ENCODE results near the gene OLAH.

The OLAH gene

GRCh38 chr10:15035385-15036301 is 8.1 kb upstream of the OLAH start:
- Histone ChIP-seq H3K4me3 (ENCODE audit: low read depth in 1 of 5, low read length in 5 of 5) (peak overlapping the region in 1 of 5 donors; percentile 11), H3K9ac (ENCODE audit: low read length in 5 of 5) (no peak overlapping the region), H3K36me3 (ENCODE audit: control insufficient read depth in 5 of 5, insufficient read depth in 5 of 5, low read length in 5 of 5) (no peaks in the 10 kb centered on the region), H3K27ac (ENCODE audit: low read depth, low read length) (no peak overlapping the region), H3K9me3 (ENCODE audit: control insufficient read depth in 5 of 5, low read length in 5 of 5) (no peaks in the 10 kb centered on the region), H3K4me1 (ENCODE audit: control insufficient read depth in 5 of 5, insufficient read depth in 5 of 5, low read length in 5 of 5) (peaks cover 0 to 3% (median 0%) of the 10 kb centered on the region in 5 donors), H3K27me3 (ENCODE audit: control insufficient read depth in 5 of 5, insufficient read depth in 4 of 5, low read length in 5 of 5) (no peaks in the 10 kb centered on the region)

GRCh38 chr10:15037691-15038090 is 6.1 kb upstream of the OLAH start:
- H3K4me1 ChIP-seq (ENCODE audit: control insufficient read depth in 5 of 5, insufficient read depth in 5 of 5, low read length in 5 of 5) = peaks cover 0 to 3% (median 0%) of the 10 kb centered on the region in 5 donors
- H3K9ac ChIP-seq (ENCODE audit: low read length in 5 of 5) = no peak overlapping the region
- no peaks in the 10 kb centered on the region for H3K9me3 ChIP-seq (ENCODE audit: control insufficient read depth in 5 of 5, low read length in 5 of 5)
- H3K4me3 ChIP-seq (ENCODE audit: low read depth in 1 of 5, low read length in 5 of 5) = no peak overlapping the region
- no peaks in the 10 kb centered on the region for H3K36me3 ChIP-seq (ENCODE audit: control insufficient read depth in 5 of 5, insufficient read depth in 5 of 5, low read length in 5 of 5)
- H3K27ac ChIP-seq (ENCODE audit: low read depth, low read length) = no peak overlapping the region
- no peaks in the 10 kb centered on the region for H3K27me3 ChIP-seq (ENCODE audit: control insufficient read depth in 5 of 5, insufficient read depth in 4 of 5, low read length in 5 of 5)

GRCh38 chr10:15038416-15038815 is 5.3 kb upstream of the OLAH start:
- Histone ChIP-seq H3K27me3 (ENCODE audit: control insufficient read depth in 5 of 5, insufficient read depth in 4 of 5, low read length in 5 of 5) (no peaks in the 10 kb centered on the region), H3K9me3 (ENCODE audit: control insufficient read depth in 5 of 5, low read length in 5 of 5) (no peaks in the 10 kb centered on the region), H3K4me3 (ENCODE audit: low read depth in 1 of 5, low read length in 5 of 5) (no peak overlapping the region), H3K27ac (ENCODE audit: low read depth, low read length) (no peak overlapping the region), H3K36me3 (ENCODE audit: control insufficient read depth in 5 of 5, insufficient read depth in 5 of 5, low read length in 5 of 5) (no peaks in the 10 kb centered on the region), H3K4me1 (ENCODE audit: control insufficient read depth in 5 of 5, insufficient read depth in 5 of 5, low read length in 5 of 5) (peaks cover 0 to 3% (median 0%) of the 10 kb centered on the region in 5 donors), H3K9ac (ENCODE audit: low read length in 5 of 5) (no peak overlapping the region)

- no peak overlapping the region for H3K4me3 ChIP-seq (ENCODE audit: low read depth in 1 of 5, low read length in 5 of 5)
- no peak overlapping the region for H3K9ac ChIP-seq (ENCODE audit: low read length in 5 of 5)
- peaks cover 0 to 9% (median 8%) of the 10 kb centered on the region in 5 donors for H3K4me1 ChIP-seq (ENCODE audit: control insufficient read depth in 5 of 5, insufficient read depth in 5 of 5, low read length in 5 of 5)
- H3K36me3 ChIP-seq (ENCODE audit: control insufficient read depth in 5 of 5, insufficient read depth in 5 of 5, low read length in 5 of 5) = no peaks in the 10 kb centered on the region
- no peaks in the 10 kb centered on the region for H3K9me3 ChIP-seq (ENCODE audit: control insufficient read depth in 5 of 5, low read length in 5 of 5)
- no peak overlapping the region for H3K27ac ChIP-seq (ENCODE audit: low read depth, low read length)
- H3K27me3 ChIP-seq (ENCODE audit: control insufficient read depth in 5 of 5, insufficient read depth in 4 of 5, low read length in 5 of 5) = no peaks in the 10 kb centered on the region
Observed at GRCh38 chr10:15045380-15045779, 1.6 kb downstream of the OLAH start.

GRCh38 chr10:15046626-15047025 is 2.9 kb downstream of the OLAH start:
- Histone ChIP-seq H3K27me3 (ENCODE audit: control insufficient read depth in 5 of 5, insufficient read depth in 4 of 5, low read length in 5 of 5) (no peaks in the 10 kb centered on the region), H3K4me1 (ENCODE audit: control insufficient read depth in 5 of 5, insufficient read depth in 5 of 5, low read length in 5 of 5) (peaks cover 0 to 9% (median 8%) of the 10 kb centered on the region in 5 donors)

GRCh38 chr10:15049533-15049932 is 5.8 kb downstream of the OLAH start:
- no peak overlapping the region for H3K9ac ChIP-seq (ENCODE audit: low read length in 5 of 5)
- H3K4me1 ChIP-seq (ENCODE audit: control insufficient read depth in 5 of 5, insufficient read depth in 5 of 5, low read length in 5 of 5) = peaks cover 0 to 9% (median 8%) of the 10 kb centered on the region in 5 donors
- H3K9me3 ChIP-seq (ENCODE audit: control insufficient read depth in 5 of 5, low read length in 5 of 5) = no peaks in the 10 kb centered on the region
- no peaks in the 10 kb centered on the region for H3K27me3 ChIP-seq (ENCODE audit: control insufficient read depth in 5 of 5, insufficient read depth in 4 of 5, low read length in 5 of 5)
- H3K4me3 ChIP-seq (ENCODE audit: low read depth in 1 of 5, low read length in 5 of 5) = no peak overlapping the region
- no peak overlapping the region for H3K27ac ChIP-seq (ENCODE audit: low read depth, low read length)
- H3K36me3 ChIP-seq (ENCODE audit: control insufficient read depth in 5 of 5, insufficient read depth in 5 of 5, low read length in 5 of 5) = no peaks in the 10 kb centered on the region

More at GRCh38 chr10:15046626-15047025, 2.9 kb downstream of the OLAH start:
- no peaks in the 10 kb centered on the region for H3K36me3 ChIP-seq (ENCODE audit: control insufficient read depth in 5 of 5, insufficient read depth in 5 of 5, low read length in 5 of 5)
- H3K9me3 ChIP-seq (ENCODE audit: control insufficient read depth in 5 of 5, low read length in 5 of 5) = no peaks in the 10 kb centered on the region
- no peak overlapping the region for H3K9ac ChIP-seq (ENCODE audit: low read length in 5 of 5)
- peak overlapping the region in 1 of 5 donors; percentile 12 for H3K4me3 ChIP-seq (ENCODE audit: low read depth in 1 of 5, low read length in 5 of 5)
- H3K27ac ChIP-seq (ENCODE audit: low read depth, low read length) = no peak overlapping the region

- no peak overlapping the region for H3K4me3 ChIP-seq (ENCODE audit: low read depth in 1 of 5, low read length in 5 of 5)
- no peaks in the 10 kb centered on the region for H3K27me3 ChIP-seq (ENCODE audit: control insufficient read depth in 5 of 5, insufficient read depth in 4 of 5, low read length in 5 of 5)
- no peaks in the 10 kb centered on the region for H3K4me1 ChIP-seq (ENCODE audit: control insufficient read depth in 5 of 5, insufficient read depth in 5 of 5, low read length in 5 of 5)
- H3K36me3 ChIP-seq (ENCODE audit: control insufficient read depth in 5 of 5, insufficient read depth in 5 of 5, low read length in 5 of 5) = no peaks in the 10 kb centered on the region
- no peak overlapping the region for H3K27ac ChIP-seq (ENCODE audit: low read depth, low read length)
- H3K9me3 ChIP-seq (ENCODE audit: control insufficient read depth in 5 of 5, low read length in 5 of 5) = no peaks in the 10 kb centered on the region
- H3K9ac ChIP-seq (ENCODE audit: low read length in 5 of 5) = no peak overlapping the region
Observed at GRCh38 chr10:15052121-15052520, 8.4 kb downstream of the OLAH start.

GRCh38 chr10:15053061-15053460 is 9.3 kb downstream of the OLAH start:
- Histone ChIP-seq H3K4me3 (ENCODE audit: low read depth in 1 of 5, low read length in 5 of 5) (no peak overlapping the region), H3K27me3 (ENCODE audit: control insufficient read depth in 5 of 5, insufficient read depth in 4 of 5, low read length in 5 of 5) (no peaks in the 10 kb centered on the region), H3K36me3 (ENCODE audit: control insufficient read depth in 5 of 5, insufficient read depth in 5 of 5, low read length in 5 of 5) (no peaks in the 10 kb centered on the region), H3K9me3 (ENCODE audit: control insufficient read depth in 5 of 5, low read length in 5 of 5) (no peaks in the 10 kb centered on the region), H3K9ac (ENCODE audit: low read length in 5 of 5) (no peak overlapping the region), H3K27ac (ENCODE audit: low read depth, low read length) (no peak overlapping the region), H3K4me1 (ENCODE audit: control insufficient read depth in 5 of 5, insufficient read depth in 5 of 5, low read length in 5 of 5) (no peaks in the 10 kb centered on the region)

- Histone ChIP-seq H3K4me1 (ENCODE audit: control insufficient read depth in 5 of 5, insufficient read depth in 5 of 5, low read length in 5 of 5) (no peaks in the 10 kb centered on the region), H3K36me3 (ENCODE audit: control insufficient read depth in 5 of 5, insufficient read depth in 5 of 5, low read length in 5 of 5) (no peaks in the 10 kb centered on the region), H3K27me3 (ENCODE audit: control insufficient read depth in 5 of 5, insufficient read depth in 4 of 5, low read length in 5 of 5) (no peaks in the 10 kb centered on the region), H3K9me3 (ENCODE audit: control insufficient read depth in 5 of 5, low read length in 5 of 5) (peaks cover 0 to 6% (median 3%) of the 10 kb centered on the region in 5 donors), H3K27ac (ENCODE audit: low read depth, low read length) (no peak overlapping the region), H3K4me3 (ENCODE audit: low read depth in 1 of 5, low read length in 5 of 5) (no peak overlapping the region), H3K9ac (ENCODE audit: low read length in 5 of 5) (no peak overlapping the region)
Observed at GRCh38 chr10:15058689-15059088, 14.9 kb downstream of the OLAH start.

GRCh38 chr10:15059914-15060313 is 16.2 kb downstream of the OLAH start:
- Histone ChIP-seq H3K36me3 (ENCODE audit: control insufficient read depth in 5 of 5, insufficient read depth in 5 of 5, low read length in 5 of 5) (no peaks in the 10 kb centered on the region), H3K4me3 (ENCODE audit: low read depth in 1 of 5, low read length in 5 of 5) (no peak overlapping the region), H3K27ac (ENCODE audit: low read depth, low read length) (no peak overlapping the region), H3K9me3 (ENCODE audit: control insufficient read depth in 5 of 5, low read length in 5 of 5) (peaks cover 1 to 6% (median 3%) of the 10 kb centered on the region in 5 donors), H3K27me3 (ENCODE audit: control insufficient read depth in 5 of 5, insufficient read depth in 4 of 5, low read length in 5 of 5) (no peaks in the 10 kb centered on the region), H3K4me1 (ENCODE audit: control insufficient read depth in 5 of 5, insufficient read depth in 5 of 5, low read length in 5 of 5) (no peaks in the 10 kb centered on the region), H3K9ac (ENCODE audit: low read length in 5 of 5) (no peak overlapping the region)
